WTC11 (cell line): ENCODE measurements around the gene HAUS5. TPM values are rescaled to one million over a fixed set of nuclear protein-coding genes. Genes with fewer than 3 reads are reported as not detected.

ENCODE experiments used
- ATAC-seq: fragments of 200-7000 bp; cut with Tn5 transposase; 2 replicates; pipeline ENCODE4 v1.10.0; 2021; ENCODE audit warnings: mild to moderate bottlenecking, moderate library complexity
- CTCF ChIA-PET: fragments of 300-600 bp; sonication (Branson Sonifier 250); formaldehyde crosslinking; loops from one replicate; lab custom pipeline; 2021; ENCODE audit warnings: antibody characterized with exemption; lab: Charles Lee
- POLR2A ChIA-PET: fragments of 350-600 bp; sonication (Branson Sonifier 250); formaldehyde crosslinking; loops from one replicate; lab custom pipeline; 2021; ENCODE audit warnings: antibody characterized with exemption; lab: Charles Lee
- DNase-seq: peaks from one replicate; pipeline ENCODE4 v3.0.0; 2021; ENCODE audit warnings: low spot score
- H3K27ac Mint-ChIP-seq: 2 replicates; pipeline ENCODE4 v1.8.0; 2021; ENCODE audit warnings: mixed read lengths
- H3K27me3 Mint-ChIP-seq: 2 replicates; pipeline ENCODE4 v1.8.0; 2021; ENCODE audit warnings: low read depth, mild to moderate bottlenecking, moderate library complexity, mixed read lengths
- H3K36me3 Mint-ChIP-seq: 2 replicates; pipeline ENCODE4 v1.8.0; 2021; ENCODE audit warnings: mixed read lengths
- H3K4me1 Mint-ChIP-seq: 2 replicates; pipeline ENCODE4 v1.8.0; 2022; ENCODE audit warnings: mixed read lengths
- H3K4me3 Mint-ChIP-seq: 2 replicates; pipeline ENCODE4 v1.8.0; 2021; ENCODE audit warnings: mild to moderate bottlenecking, moderate library complexity, mixed read lengths
- H3K9me3 Mint-ChIP-seq: 2 replicates; pipeline ENCODE4 v1.8.0; 2021; ENCODE audit warnings: mixed read lengths
- AFF4 ChIP-seq: sonication (generic); formaldehyde crosslinking; IDR thresholded peaks from 2 replicates; pipeline ENCODE4 v1.8.1; 2023; ENCODE audit warnings: mild to moderate bottlenecking, missing genetic modification reagents, borderline replicate concordance
- ATF6 ChIP-seq: sonication (generic); formaldehyde crosslinking; IDR thresholded peaks from 2 replicates; pipeline ENCODE4 v1.8.1; 2023; ENCODE audit warnings: mild to moderate bottlenecking, missing genetic modification reagents
- CTCF ChIP-seq: fragments of 200-600 bp; IDR thresholded peaks from 2 replicates; pipeline ENCODE4 v1.8.0; 2022; ENCODE audit warnings: antibody characterized with exemption
- E2F5 ChIP-seq: sonication (generic); formaldehyde crosslinking; IDR thresholded peaks from 2 replicates; pipeline ENCODE4 v1.8.1; 2022; ENCODE audit warnings: mild to moderate bottlenecking, moderate library complexity, missing genetic modification reagents
- ELF4 ChIP-seq: sonication (generic); formaldehyde crosslinking; IDR thresholded peaks from 2 replicates; pipeline ENCODE4 v1.8.1; 2022; ENCODE audit warnings: low read depth, mild to moderate bottlenecking, moderate library complexity, missing genetic modification reagents
- ESRRA ChIP-seq: sonication (generic); formaldehyde crosslinking; IDR thresholded peaks from 2 replicates; pipeline ENCODE4 v1.8.1; 2022; ENCODE audit warnings: mild to moderate bottlenecking, missing genetic modification reagents, borderline replicate concordance
- FOXJ3 ChIP-seq: sonication (generic); formaldehyde crosslinking; IDR thresholded peaks from 2 replicates; pipeline ENCODE4 v1.9.0; 2021; ENCODE audit warnings: missing genetic modification reagents, mild to moderate bottlenecking, borderline replicate concordance
- GTF2I ChIP-seq: fragments of 250-450 bp; sonication (Bioruptor Pico); conservative IDR thresholded peaks from 2 replicates; pipeline ENCODE4 v1.4.0; 2021; ENCODE audit warnings: mild to moderate bottlenecking
- NFE2L1 ChIP-seq: sonication (generic); formaldehyde crosslinking; IDR thresholded peaks from 2 replicates; pipeline ENCODE4 v1.8.1; 2023; ENCODE audit warnings: missing genetic modification reagents
- NR2C2 ChIP-seq: sonication (generic); formaldehyde crosslinking; IDR thresholded peaks from 2 replicates; pipeline ENCODE4 v1.8.0; 2022; ENCODE audit warnings: mild to moderate bottlenecking, missing genetic modification reagents
- PREB ChIP-seq: sonication (generic); formaldehyde crosslinking; IDR thresholded peaks from 2 replicates; pipeline ENCODE4 v1.8.1; 2022; ENCODE audit warnings: mild to moderate bottlenecking, missing genetic modification reagents, moderate library complexity, borderline replicate concordance
- RORB ChIP-seq: fragments of 250-450 bp; sonication (Bioruptor Pico); IDR thresholded peaks from 2 replicates; pipeline ENCODE4 v1.9.0; 2021; ENCODE audit warnings: mild to moderate bottlenecking
- SOX15 ChIP-seq: fragments of 250-450 bp; sonication (Bioruptor Pico); IDR thresholded peaks from 2 replicates; pipeline ENCODE4 v1.9.0; 2021; ENCODE audit warnings: mild to moderate bottlenecking
- ZNF232 ChIP-seq: sonication (generic); formaldehyde crosslinking; IDR thresholded peaks from 2 replicates; pipeline ENCODE4 v1.8.0; 2022; ENCODE audit warnings: mild to moderate bottlenecking, missing genetic modification reagents
- ZNF317 ChIP-seq: sonication (generic); formaldehyde crosslinking; IDR thresholded peaks from 2 replicates; pipeline ENCODE4 v1.8.1; 2023; ENCODE audit warnings: low read depth, mild to moderate bottlenecking, moderate library complexity, missing genetic modification reagents, borderline replicate concordance
- ZNF512 ChIP-seq: sonication (generic); formaldehyde crosslinking; IDR thresholded peaks from 2 replicates; pipeline ENCODE4 v1.8.1; 2022; ENCODE audit warnings: missing genetic modification reagents, borderline replicate concordance
- total RNA-seq: library from RNA; stranded (reverse); gene quantifications from 3 replicates; pipeline ENCODE4 v1.2.3, GENCODE V29; 2021

Gene HAUS5
- total RNA-seq, 1 experiment from 2014 or later = 25.4 TPM

GRCh38 chr19:35607661-35608060 is 4.9 kb upstream of the HAUS5 start:
- CTCF ChIA-PET = no interaction called here
- peaks cover 26% of the 10 kb centered on the region for H3K9me3 Mint-ChIP-seq
- H3K36me3 Mint-ChIP-seq = peaks cover 15% of the 10 kb centered on the region
- ATAC-seq = no peak
- H3K27me3 Mint-ChIP-seq = peaks cover 41% of the 10 kb centered on the region
- no peak overlapping the region for H3K27ac Mint-ChIP-seq
- TF ChIP-seq FOXJ3 (no peak), ELF4 (CRISPR knock-in tag) (no peak), NR2C2 (no peak), RORB (CRISPR knock-in tag) (no peak), ZNF232 (CRISPR knock-in tag) (no peak), NFE2L1 (CRISPR knock-in tag) (no peak), CTCF (no peak), E2F5 (CRISPR knock-in tag) (no peak), ZNF317 (CRISPR knock-in tag) (no peak), ESRRA (CRISPR knock-in tag) (no peak), SOX15 (CRISPR knock-in tag) (no peak), PREB (CRISPR knock-in tag) (no peak), GTF2I (CRISPR knock-in tag) (no peak), AFF4 (CRISPR knock-in tag) (no peak), ATF6 (CRISPR knock-in tag) (no peak), ZNF512 (no peak)
- TF ChIP-seq, all 79 proteins: peak for 0
- Mint-ChIP-seq H3K4me3 (no peak overlapping the region), H3K4me1 (peaks cover 3% of the 10 kb centered on the region; the same call in 1 of the 2 replicates)
- no peak for DNase-seq
- POLR2A ChIA-PET = no interaction called here
